Activated CD4-positive, alpha-beta memory T cell treated with anti-CD3 and anti-CD28 coated beads, Interleukin-2, amount 10 ng/mL, durations not matched to agents 7 days and 5 days (primary cell): Measurements from ENCODE around the gene TMEM236. TPM values are rescaled to one million over a fixed set of nuclear protein-coding genes. Genes with fewer than 3 reads are reported as not detected.

Experiments
- CTCF ChIA-PET: fragments of 350-600 bp; sonication (Branson Sonifier 250); formaldehyde crosslinking; loops from one replicate; lab custom pipeline; 2021; ENCODE audit warnings: antibody characterized with exemption, inconsistent platforms; lab: Charles Lee
- POLR2A ChIA-PET: fragments of 350-600 bp; sonication (Branson Sonifier 250); formaldehyde crosslinking; loops from one replicate; lab custom pipeline; 2021; ENCODE audit warnings: antibody characterized with exemption; lab: Charles Lee
- DNase-seq: peaks from one replicate; pipeline ENCODE4 v3.0.0-alpha.2; 2020
- H3K27ac Mint-ChIP-seq: one replicate; pipeline ENCODE4 v1.8.0; 2021; ENCODE audit warnings: mild to moderate bottlenecking, mixed read lengths
- H3K27me3 Mint-ChIP-seq: one replicate; pipeline ENCODE4 v1.8.0; 2021; ENCODE audit warnings: mixed read lengths
- H3K36me3 Mint-ChIP-seq: one replicate; pipeline ENCODE4 v1.8.0; 2021; ENCODE audit warnings: low read depth, mixed read lengths
- H3K4me1 Mint-ChIP-seq: one replicate; pipeline ENCODE4 v1.8.0; 2021; ENCODE audit warnings: mixed read lengths
- H3K4me3 Mint-ChIP-seq: one replicate; pipeline ENCODE4 v1.8.0; 2021; ENCODE audit warnings: mild to moderate bottlenecking, mixed read lengths
- H3K9me3 Mint-ChIP-seq: one replicate; pipeline ENCODE4 v1.8.0; 2021; ENCODE audit warnings: mixed read lengths
- total RNA-seq, 2 experiments: library from RNA; stranded (reverse); gene quantifications; one replicate each; pipeline ENCODE4 v1.2.3, GENCODE V29; 2021

TMEM236 gene
- total RNA-seq, 2 experiments from 2014 or later: 0.08 to 0.15 TPM

- no peak overlapping the region for H3K27ac Mint-ChIP-seq
- POLR2A ChIA-PET: no interaction called here
- no peak for DNase-seq
- H3K4me3 Mint-ChIP-seq: no peak overlapping the region
- no peaks in the 10 kb centered on the region for H3K36me3 Mint-ChIP-seq
- H3K27me3 Mint-ChIP-seq: peaks cover 3% of the 10 kb centered on the region
- H3K4me1 Mint-ChIP-seq: no peaks in the 10 kb centered on the region
- no peaks in the 10 kb centered on the region for H3K9me3 Mint-ChIP-seq
- CTCF ChIA-PET: no interaction called here
These were observed 31.1 kb downstream of the TMEM236 start for GRCh38 chr10:17782921-17783665.

GRCh38 chr10:17783751-17784150, 31.8 kb downstream of the TMEM236 start:
- no peaks in the 10 kb centered on the region for H3K9me3 Mint-ChIP-seq
- POLR2A ChIA-PET: no interaction called here
- H3K4me3 Mint-ChIP-seq: no peak overlapping the region
- no peak for DNase-seq
- no peak overlapping the region for H3K27ac Mint-ChIP-seq
- peaks cover 3% of the 10 kb centered on the region for H3K27me3 Mint-ChIP-seq
- no peaks in the 10 kb centered on the region for H3K36me3 Mint-ChIP-seq
- CTCF ChIA-PET: no interaction called here
- H3K4me1 Mint-ChIP-seq: no peaks in the 10 kb centered on the region

- CTCF ChIA-PET: no interaction called here
- POLR2A ChIA-PET: no interaction called here
- Mint-ChIP-seq H3K9me3 (no peaks in the 10 kb centered on the region), H3K4me3 (no peak overlapping the region), H3K27ac (no peak overlapping the region), H3K4me1 (no peaks in the 10 kb centered on the region), H3K27me3 (peaks cover 3% of the 10 kb centered on the region), H3K36me3 (no peaks in the 10 kb centered on the region)
- no peak for DNase-seq
These were observed 32.7 kb downstream of the TMEM236 start for GRCh38 chr10:17784688-17785087.

GRCh38 chr10:17785276-17785930, 33.4 kb downstream of the TMEM236 start:
- ChIA-PET CTCF (no interaction called here), POLR2A (no interaction called here)
- no peaks in the 10 kb centered on the region for H3K36me3 Mint-ChIP-seq

GRCh38 chr10:17787087-17787961, 35.3 kb downstream of the TMEM236 start:
- no peaks in the 10 kb centered on the region for H3K9me3 Mint-ChIP-seq
- no peaks in the 10 kb centered on the region for H3K36me3 Mint-ChIP-seq
- POLR2A ChIA-PET: no interaction called here
- no peak for DNase-seq
- H3K27ac Mint-ChIP-seq: no peak overlapping the region
- H3K27me3 Mint-ChIP-seq: peaks cover 3% of the 10 kb centered on the region
- H3K4me3 Mint-ChIP-seq: no peak overlapping the region
- no peaks in the 10 kb centered on the region for H3K4me1 Mint-ChIP-seq
- CTCF ChIA-PET: no interaction called here

More at GRCh38 chr10:17785276-17785930, 33.4 kb downstream of the TMEM236 start:
- no peak for DNase-seq
- H3K27me3 Mint-ChIP-seq: peaks cover 3% of the 10 kb centered on the region
- no peak overlapping the region for H3K4me3 Mint-ChIP-seq
- H3K4me1 Mint-ChIP-seq: no peaks in the 10 kb centered on the region
- H3K27ac Mint-ChIP-seq: no peak overlapping the region
- no peaks in the 10 kb centered on the region for H3K9me3 Mint-ChIP-seq

GRCh38 chr10:17788646-17789045, 36.6 kb downstream of the TMEM236 start:
- H3K4me1 Mint-ChIP-seq: peaks cover 6% of the 10 kb centered on the region
- no peaks in the 10 kb centered on the region for H3K9me3 Mint-ChIP-seq
- peaks cover 3% of the 10 kb centered on the region for H3K27me3 Mint-ChIP-seq
- POLR2A ChIA-PET: no interaction called here
- no peak overlapping the region for H3K4me3 Mint-ChIP-seq
- no peak for DNase-seq
- CTCF ChIA-PET: no interaction called here
- H3K27ac Mint-ChIP-seq: no peak overlapping the region
- H3K36me3 Mint-ChIP-seq: no peaks in the 10 kb centered on the region

GRCh38 chr10:17789396-17789795, 37.4 kb downstream of the TMEM236 start:
- POLR2A ChIA-PET: no interaction called here
- H3K36me3 Mint-ChIP-seq: no peaks in the 10 kb centered on the region
- no peak overlapping the region for H3K27ac Mint-ChIP-seq
- peaks cover 3% of the 10 kb centered on the region for H3K27me3 Mint-ChIP-seq
- no peak overlapping the region for H3K4me3 Mint-ChIP-seq
- H3K9me3 Mint-ChIP-seq: no peaks in the 10 kb centered on the region
- CTCF ChIA-PET: no interaction called here
- H3K4me1 Mint-ChIP-seq: peaks cover 6% of the 10 kb centered on the region
- no peak for DNase-seq

- H3K27me3 Mint-ChIP-seq: no peaks in the 10 kb centered on the region
- no peak overlapping the region for H3K4me3 Mint-ChIP-seq
- ChIA-PET CTCF (no interaction called here), POLR2A (no interaction called here)
- no peak for DNase-seq
- no peak overlapping the region for H3K27ac Mint-ChIP-seq
- peaks cover 6% of the 10 kb centered on the region for H3K4me1 Mint-ChIP-seq
- H3K36me3 Mint-ChIP-seq: no peaks in the 10 kb centered on the region
- no peaks in the 10 kb centered on the region for H3K9me3 Mint-ChIP-seq
These were observed 38.6 kb downstream of the TMEM236 start for GRCh38 chr10:17790651-17791050.

GRCh38 chr10:17792991-17793390, 41.0 kb downstream of the TMEM236 start:
- POLR2A ChIA-PET: no interaction called here
- Mint-ChIP-seq H3K36me3 (no peaks in the 10 kb centered on the region), H3K4me1 (peaks cover 6% of the 10 kb centered on the region), H3K27ac (no peak overlapping the region), H3K9me3 (no peaks in the 10 kb centered on the region), H3K27me3 (no peaks in the 10 kb centered on the region), H3K4me3 (no peak overlapping the region)
- DNase-seq: no peak
- CTCF ChIA-PET: no interaction called here

GRCh38 chr10:17793823-17794644, 42.0 kb downstream of the TMEM236 start:
- H3K36me3 Mint-ChIP-seq: no peaks in the 10 kb centered on the region
- no peak overlapping the region for H3K27ac Mint-ChIP-seq
- CTCF ChIA-PET: no interaction called here
- H3K4me1 Mint-ChIP-seq: peaks cover 6% of the 10 kb centered on the region
- POLR2A ChIA-PET: no interaction called here
- DNase-seq: no peak
- no peaks in the 10 kb centered on the region for H3K27me3 Mint-ChIP-seq
- H3K4me3 Mint-ChIP-seq: no peak overlapping the region
- H3K9me3 Mint-ChIP-seq: no peaks in the 10 kb centered on the region

- Mint-ChIP-seq H3K27me3 (no peaks in the 10 kb centered on the region), H3K9me3 (no peaks in the 10 kb centered on the region), H3K4me3 (no peak overlapping the region), H3K27ac (no peak overlapping the region), H3K4me1 (peaks cover 6% of the 10 kb centered on the region), H3K36me3 (no peaks in the 10 kb centered on the region)
- ChIA-PET CTCF (no interaction called here), POLR2A (no interaction called here)
- no peak for DNase-seq
These were observed 43.1 kb downstream of the TMEM236 start for GRCh38 chr10:17795083-17795482.

GRCh38 chr10:17795813-17796594, 44.0 kb downstream of the TMEM236 start:
- no peaks in the 10 kb centered on the region for H3K36me3 Mint-ChIP-seq
- H3K9me3 Mint-ChIP-seq: no peaks in the 10 kb centered on the region
- ChIA-PET POLR2A (no interaction called here), CTCF (no interaction called here)
- H3K4me3 Mint-ChIP-seq: no peak overlapping the region
- DNase-seq: no peak
- no peaks in the 10 kb centered on the region for H3K27me3 Mint-ChIP-seq
- H3K27ac Mint-ChIP-seq: no peak overlapping the region
- peaks cover 6% of the 10 kb centered on the region for H3K4me1 Mint-ChIP-seq
